ENCODE results near the gene RPN1.

Gene RPN1

GRCh38 chr3:128573160-128573559, 77.5 kb downstream of the RPN1 start:
- no peaks in the 10 kb centered on the region for H3K36me3 Mint-ChIP-seq (ENCODE audit: low read depth)
- peaks cover 32% of the 10 kb centered on the region for H3K27me3 Mint-ChIP-seq
- no peak overlapping the region for H3K4me3 Mint-ChIP-seq
- H3K4me1 Mint-ChIP-seq (ENCODE audit: low read depth): peaks cover 9% of the 10 kb centered on the region
- intact Hi-C loops (cut with micrococcal nuclease): no loop called here
- H3K27ac Mint-ChIP-seq: no peak overlapping the region
- H3K9me3 Mint-ChIP-seq: no peaks in the 10 kb centered on the region

DNA sequence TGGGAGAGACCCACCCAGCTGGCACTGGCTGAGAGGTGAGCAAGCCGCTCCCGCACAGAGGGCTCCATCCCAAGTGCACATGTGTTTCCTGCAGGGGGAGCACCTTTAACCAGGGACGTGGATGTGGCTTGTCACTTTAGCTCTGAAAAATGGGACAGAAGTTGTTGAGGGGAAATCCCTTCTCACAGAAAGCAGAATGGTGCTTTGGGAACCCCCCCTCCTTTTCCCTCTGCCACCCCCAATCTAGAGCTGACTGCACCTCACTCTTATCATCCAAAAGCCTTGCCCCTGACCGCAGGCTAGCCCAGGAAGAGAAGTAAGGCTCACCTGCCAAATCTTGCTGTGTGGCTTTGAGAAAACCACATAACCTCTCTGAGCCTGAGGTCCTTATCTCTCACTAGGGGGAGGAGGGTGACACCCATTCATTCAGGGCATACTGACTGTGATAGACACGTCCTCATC, 77.9 kb downstream of the RPN1 start:
- Mint-ChIP-seq H3K4me1 (ENCODE audit: low read depth) (peaks cover 9% of the 10 kb centered on the region), H3K36me3 (ENCODE audit: low read depth) (no peaks in the 10 kb centered on the region), H3K4me3 (no peak overlapping the region), H3K27me3 (peaks cover 32% of the 10 kb centered on the region), H3K27ac (no peak overlapping the region), H3K9me3 (no peaks in the 10 kb centered on the region)
- intact Hi-C loops (cut with micrococcal nuclease): no loop called here

DNA sequence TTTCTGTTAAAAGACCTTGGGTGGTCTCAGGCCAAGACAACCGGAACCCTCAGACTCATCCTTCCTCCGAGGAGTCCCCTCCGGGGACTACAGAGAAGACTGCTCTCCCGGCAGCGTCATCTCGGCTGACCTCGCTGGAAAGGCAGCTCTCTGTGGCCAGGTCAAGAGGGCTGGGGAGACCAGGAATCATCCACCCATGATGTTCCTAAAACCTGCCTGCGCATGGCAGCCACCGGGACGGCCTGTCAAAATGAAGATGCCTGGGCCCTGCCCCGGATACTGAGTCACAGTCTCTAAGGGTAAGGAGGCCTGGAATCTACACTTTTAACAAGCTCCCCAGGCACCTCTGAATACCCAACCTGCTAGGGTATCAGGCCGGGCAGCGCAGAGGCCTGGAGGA, 78.6 kb downstream of the RPN1 start:
- Mint-ChIP-seq H3K27me3 (peaks cover 32% of the 10 kb centered on the region), H3K9me3 (no peaks in the 10 kb centered on the region), H3K4me1 (ENCODE audit: low read depth) (peaks cover 9% of the 10 kb centered on the region)

More for the DNA sequence above, 78.6 kb downstream of the RPN1 start:
- intact Hi-C loops (cut with micrococcal nuclease): no loop called here
- H3K4me3 Mint-ChIP-seq: no peak overlapping the region
- H3K27ac Mint-ChIP-seq: no peak overlapping the region
- H3K36me3 Mint-ChIP-seq (ENCODE audit: low read depth): no peaks in the 10 kb centered on the region
